ENCODE measurements around the gene LRRC56.

Gene LRRC56

DNA sequence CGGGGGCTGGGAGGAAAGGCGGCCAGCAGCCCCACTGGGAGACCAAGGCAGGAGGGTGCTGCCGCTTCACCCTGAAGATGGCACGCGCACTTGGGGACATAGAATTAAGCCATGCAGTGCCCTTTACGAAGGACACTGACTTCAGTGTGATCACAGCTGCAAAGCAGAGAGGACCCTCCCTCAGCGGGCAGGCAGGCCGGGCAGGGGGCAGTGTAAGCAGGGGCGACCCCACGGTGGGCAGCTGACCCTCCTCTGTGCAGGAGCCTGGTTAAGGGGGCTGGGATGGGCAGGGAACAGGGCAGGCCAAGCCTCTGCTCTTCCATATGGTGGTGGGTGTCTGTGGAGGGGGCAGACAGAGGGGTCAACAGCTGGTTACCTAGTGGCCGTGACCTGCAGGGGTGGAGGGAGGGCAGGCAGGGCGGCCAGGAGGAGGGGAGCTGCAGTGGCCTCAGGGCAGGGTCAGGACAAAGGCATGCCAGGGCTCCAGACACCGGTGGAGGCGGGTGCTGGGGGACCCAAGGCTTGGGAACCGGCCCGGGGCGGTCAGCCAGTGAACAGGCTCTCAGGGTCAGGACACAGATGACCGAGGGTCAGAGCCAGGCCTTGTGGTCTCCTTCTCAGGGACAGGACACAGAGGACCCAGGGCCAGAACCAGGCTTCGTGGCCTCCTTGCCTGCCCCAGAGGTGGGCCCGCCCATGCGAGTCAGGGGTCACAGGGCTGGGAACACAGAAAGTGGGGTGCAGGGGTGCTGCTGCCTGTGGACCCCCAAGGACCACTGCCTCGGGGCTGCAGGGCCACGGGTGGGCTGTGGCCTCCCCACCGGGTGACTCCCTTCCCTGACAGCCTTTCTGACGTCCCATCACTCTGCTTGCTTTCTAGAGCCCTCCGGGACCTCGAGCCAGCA is 16.0 kb downstream of the LRRC56 start:
- CTCF ChIA-PET, result interaction anchor here (1.1 kb wide), 1 partner anchor 152 kb away, joined by 3 read pairs; no protein-coding TSS in a partner anchor
- peak overlapping the region; percentile 3 for H3K4me3 Mint-ChIP-seq
- no peaks in the 10 kb centered on the region for H3K36me3 Mint-ChIP-seq
- no peaks in the 10 kb centered on the region for H3K9me3 Mint-ChIP-seq
- H3K27ac Mint-ChIP-seq, result no peak overlapping the region
- peaks cover 59% of the 10 kb centered on the region for H3K27me3 Mint-ChIP-seq
- peaks cover 7% of the 10 kb centered on the region for H3K4me1 Mint-ChIP-seq
- no peak for DNase-seq

GRCh38 chr11:553988-554340 is 16.6 kb downstream of the LRRC56 start:
- H3K27me3 Mint-ChIP-seq, result peaks cover 60% of the 10 kb centered on the region
- no peak overlapping the region for H3K4me3 Mint-ChIP-seq

GRCh38 chr11:554428-555226 is 17.3 kb downstream of the LRRC56 start:
- H3K27ac Mint-ChIP-seq, result no peak overlapping the region
- H3K27me3 Mint-ChIP-seq, result peaks cover 61% of the 10 kb centered on the region
- H3K4me1 Mint-ChIP-seq, result peaks cover 13% of the 10 kb centered on the region
- H3K36me3 Mint-ChIP-seq, result no peaks in the 10 kb centered on the region
- H3K9me3 Mint-ChIP-seq, result no peaks in the 10 kb centered on the region
- DNase-seq, result peak; percentile 85
- CTCF ChIA-PET, result interaction anchor here (0.6 to 3.3 kb wide), 8 partner anchors 18 to 170 kb away, joined by 3 to 42 read pairs (median 5); partner anchors contain the start of gene IRF7
- H3K4me3 Mint-ChIP-seq, result peak overlapping the region; percentile 52

More at GRCh38 chr11:553988-554340, 16.6 kb downstream of the LRRC56 start:
- Mint-ChIP-seq H3K27ac (no peak overlapping the region), H3K9me3 (no peaks in the 10 kb centered on the region), H3K36me3 (no peaks in the 10 kb centered on the region), H3K4me1 (peaks cover 8% of the 10 kb centered on the region)
- CTCF ChIA-PET, result interaction anchor here (0.9 to 3.3 kb wide), 6 partner anchors 18 to 170 kb away, joined by 3 to 42 read pairs (median 5); no protein-coding TSS in a partner anchor
- no peak for DNase-seq

DNA sequence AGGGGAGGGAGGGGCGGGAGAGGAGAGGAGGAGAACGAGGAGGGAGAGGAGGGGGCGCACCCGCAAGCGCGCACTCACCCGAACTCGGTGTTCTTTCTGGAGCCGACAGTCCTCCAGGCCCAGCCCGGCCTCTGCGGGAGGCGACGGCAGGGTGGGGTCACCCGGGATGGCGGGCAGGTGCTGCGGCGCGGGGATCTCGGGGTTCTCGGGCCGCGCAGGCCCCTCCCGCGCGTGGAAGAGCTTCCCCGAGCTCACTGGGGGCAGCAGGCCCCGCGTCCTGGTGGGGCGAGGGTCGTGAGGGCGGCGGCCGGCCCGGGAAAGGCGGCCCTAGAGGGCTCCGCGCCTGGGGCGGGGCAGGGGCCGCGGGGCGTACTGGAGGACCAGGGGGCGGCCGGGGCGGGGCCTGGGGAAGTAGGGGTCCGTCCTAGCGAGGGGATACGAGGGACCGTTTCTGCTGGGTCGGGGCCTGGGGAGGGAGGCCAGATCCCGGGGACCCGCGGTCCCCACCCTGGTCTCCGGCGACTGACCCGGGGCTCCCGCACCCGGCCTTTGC is 18.0 kb downstream of the LRRC56 start:
- peak; percentile 48 for DNase-seq
- Mint-ChIP-seq H3K36me3 (no peaks in the 10 kb centered on the region), H3K4me3 (no peak overlapping the region), H3K27me3 (peaks cover 65% of the 10 kb centered on the region), H3K9me3 (no peaks in the 10 kb centered on the region), H3K27ac (no peak overlapping the region), H3K4me1 (peaks cover 20% of the 10 kb centered on the region)
- CTCF ChIA-PET, result interaction anchor here (1.2 to 3.3 kb wide), 5 partner anchors 10 to 169 kb away, joined by 3 to 42 read pairs (median 5); no protein-coding TSS in a partner anchor

- H3K27ac Mint-ChIP-seq, result no peak overlapping the region
- peak overlapping the region; percentile 41 for H3K4me3 Mint-ChIP-seq
- CTCF ChIA-PET, result interaction anchor here (1.1 to 3.3 kb wide), 5 partner anchors 9 to 172 kb away, joined by 3 to 42 read pairs (median 5); no protein-coding TSS in a partner anchor
- peaks cover 65% of the 10 kb centered on the region for H3K27me3 Mint-ChIP-seq
- H3K4me1 Mint-ChIP-seq, result peaks cover 21% of the 10 kb centered on the region
- H3K9me3 Mint-ChIP-seq, result no peaks in the 10 kb centered on the region
- no peaks in the 10 kb centered on the region for H3K36me3 Mint-ChIP-seq
- peak; percentile 42 for DNase-seq
Observed at GRCh38 chr11:555780-556661, 18.7 kb downstream of the LRRC56 start.

DNA sequence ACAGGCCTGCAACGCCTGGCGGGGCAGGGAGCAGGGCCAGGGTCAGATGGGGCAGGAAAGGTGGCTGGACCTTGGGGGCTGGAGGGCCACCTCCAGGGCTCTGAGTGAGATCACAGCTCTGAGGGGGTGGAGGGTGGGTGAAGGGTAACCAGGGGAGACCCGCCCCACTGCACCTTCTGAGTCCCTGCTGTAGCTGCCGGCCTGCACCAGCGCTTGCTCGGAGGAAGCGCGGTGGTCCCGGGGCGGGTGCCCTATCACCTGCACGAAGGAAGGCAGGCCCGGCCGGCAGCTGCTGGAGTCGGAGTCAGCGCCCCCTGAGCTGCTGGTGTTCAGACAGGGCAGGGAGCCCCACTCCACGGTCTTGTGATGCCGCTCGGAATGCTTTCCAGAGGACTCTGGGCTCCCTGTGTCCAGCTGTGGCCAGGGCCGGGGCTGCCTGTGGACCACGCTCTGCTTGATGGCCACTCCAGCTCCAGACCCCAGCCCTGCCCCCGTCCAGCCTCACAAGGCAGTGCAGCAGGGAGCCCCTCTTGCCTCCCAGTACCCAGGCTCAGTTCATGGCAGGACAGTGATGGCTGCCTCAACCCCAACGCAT is 19.4 kb downstream of the LRRC56 start:
- no peak overlapping the region for H3K27ac Mint-ChIP-seq
- peak overlapping the region; percentile 41 for H3K4me3 Mint-ChIP-seq
- no peak for DNase-seq
- H3K9me3 Mint-ChIP-seq, result no peaks in the 10 kb centered on the region
- no peaks in the 10 kb centered on the region for H3K36me3 Mint-ChIP-seq
- peaks cover 65% of the 10 kb centered on the region for H3K27me3 Mint-ChIP-seq
- CTCF ChIA-PET, result interaction anchor here (1.1 to 3.3 kb wide), 4 partner anchors 19 to 171 kb away, joined by 3 to 42 read pairs (median 8); no protein-coding TSS in a partner anchor
- peaks cover 26% of the 10 kb centered on the region for H3K4me1 Mint-ChIP-seq

DNA sequence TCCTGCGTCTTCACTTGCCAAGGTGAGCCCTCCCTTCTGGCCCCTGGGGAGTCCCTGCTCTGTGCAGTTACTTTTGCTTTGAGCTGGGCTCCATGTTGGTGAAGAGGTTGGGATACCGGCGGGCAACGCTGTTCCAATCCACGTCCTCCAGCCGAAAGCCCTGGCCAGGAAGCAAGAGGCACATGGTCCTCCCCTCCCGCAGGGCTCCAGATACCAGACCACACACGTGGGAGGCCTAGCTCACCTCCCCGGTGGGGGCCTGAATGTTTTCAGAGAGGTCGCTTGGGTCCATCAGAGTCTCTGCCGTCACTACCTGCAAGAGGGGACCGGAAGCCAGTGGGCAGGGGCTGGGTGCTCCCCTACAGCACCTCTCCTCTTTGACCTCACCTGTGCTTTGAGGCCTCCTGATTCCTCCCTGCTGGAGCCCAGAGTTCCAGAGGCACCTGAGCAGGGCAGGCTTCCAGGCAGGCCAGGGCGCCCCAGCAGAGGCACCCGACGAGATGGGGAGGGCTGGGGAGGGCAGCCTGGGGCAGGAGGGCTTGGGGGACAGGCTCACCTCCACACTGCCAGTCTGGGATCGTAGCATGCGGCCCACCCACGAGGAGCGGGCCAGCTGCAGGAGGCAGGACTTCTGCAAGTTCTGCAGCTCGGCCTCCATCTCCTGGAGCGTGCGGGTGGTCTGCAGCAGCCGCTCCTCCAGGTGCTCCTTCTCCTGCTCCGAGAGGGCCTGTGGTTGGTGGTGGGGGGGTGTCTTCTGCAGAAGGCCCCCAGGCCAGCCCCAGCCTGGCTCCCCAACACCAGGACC is 20.2 kb downstream of the LRRC56 start:
- Mint-ChIP-seq H3K4me3 (no peak overlapping the region), H3K36me3 (no peaks in the 10 kb centered on the region), H3K27me3 (peaks cover 65% of the 10 kb centered on the region), H3K4me1 (peaks cover 28% of the 10 kb centered on the region), H3K9me3 (no peaks in the 10 kb centered on the region), H3K27ac (no peak overlapping the region)
- DNase-seq, result no peak
- CTCF ChIA-PET, result interaction anchor here (3.3 kb wide), 1 partner anchor 167 kb away, joined by 42 read pairs; no protein-coding TSS in a partner anchor

- no peak for DNase-seq
- peaks cover 59% of the 10 kb centered on the region for H3K27me3 Mint-ChIP-seq
- H3K4me1 Mint-ChIP-seq, result peaks cover 30% of the 10 kb centered on the region
- CTCF ChIA-PET, result interaction anchor here (1.0 kb wide), 1 partner anchor 165 kb away, joined by 4 read pairs; no protein-coding TSS in a partner anchor
- H3K4me3 Mint-ChIP-seq, result no peak overlapping the region
- H3K9me3 Mint-ChIP-seq, result no peaks in the 10 kb centered on the region
- H3K27ac Mint-ChIP-seq, result no peak overlapping the region
- peaks cover 1% of the 10 kb centered on the region for H3K36me3 Mint-ChIP-seq
Observed at GRCh38 chr11:558503-558902, 21.2 kb downstream of the LRRC56 start.

- CTCF ChIA-PET, result interaction anchor here (1.0 kb wide), 1 partner anchor 164 kb away, joined by 4 read pairs; no protein-coding TSS in a partner anchor
- H3K4me3 Mint-ChIP-seq, result no peak overlapping the region
- H3K9me3 Mint-ChIP-seq, result no peaks in the 10 kb centered on the region
- H3K27me3 Mint-ChIP-seq, result peaks cover 53% of the 10 kb centered on the region
- no peak overlapping the region for H3K27ac Mint-ChIP-seq
- H3K36me3 Mint-ChIP-seq, result peaks cover 4% of the 10 kb centered on the region
- DNase-seq, result no peak
- peaks cover 32% of the 10 kb centered on the region for H3K4me1 Mint-ChIP-seq
Observed at GRCh38 chr11:559020-559620, 21.8 kb downstream of the LRRC56 start.

DNA sequence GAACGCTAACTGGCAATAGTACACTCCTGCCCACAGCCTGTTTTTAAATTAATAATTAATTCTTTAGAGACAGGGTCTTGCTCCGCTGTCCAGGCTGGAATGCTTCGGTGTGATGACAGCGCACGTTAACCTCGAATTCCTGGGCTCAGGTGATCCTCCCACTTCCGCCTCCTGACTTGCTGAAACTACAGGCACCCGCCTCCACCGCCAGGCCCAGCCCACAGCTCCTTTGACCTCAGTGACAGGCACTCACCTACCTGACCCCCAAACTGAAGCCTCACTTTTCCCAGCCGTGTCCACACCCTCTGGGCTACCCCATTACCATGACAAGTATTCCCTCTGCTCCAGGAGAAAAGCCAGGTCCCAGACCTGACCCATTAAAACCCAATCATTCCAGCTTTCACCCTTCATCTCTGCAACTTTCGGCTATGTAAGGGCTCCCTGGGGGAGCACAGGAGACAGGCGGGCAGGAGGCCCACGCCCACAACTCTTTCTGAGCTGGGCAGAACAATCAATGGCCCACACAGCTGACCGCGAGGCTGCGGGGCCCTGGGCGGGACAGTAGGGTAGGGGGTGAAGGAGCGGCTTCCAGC is 22.5 kb downstream of the LRRC56 start:
- peak overlapping the region; percentile 65 for H3K27ac Mint-ChIP-seq
- peak overlapping the region; percentile 93 for H3K4me3 Mint-ChIP-seq
- CTCF ChIA-PET, result interaction anchor here (1.2 kb wide), 1 partner anchor 163 kb away, joined by 5 read pairs; no protein-coding TSS in a partner anchor
- no peak for DNase-seq
- H3K4me1 Mint-ChIP-seq, result peaks cover 32% of the 10 kb centered on the region
- no peaks in the 10 kb centered on the region for H3K9me3 Mint-ChIP-seq
- H3K36me3 Mint-ChIP-seq, result peaks cover 9% of the 10 kb centered on the region
- peaks cover 51% of the 10 kb centered on the region for H3K27me3 Mint-ChIP-seq

- peaks cover 43% of the 10 kb centered on the region for H3K27me3 Mint-ChIP-seq
- DNase-seq, result peak; percentile 96
- H3K36me3 Mint-ChIP-seq, result peaks cover 9% of the 10 kb centered on the region
- H3K4me3 Mint-ChIP-seq, result peak within 1 kb of the TSS; percentile 93
- no peaks in the 10 kb centered on the region for H3K9me3 Mint-ChIP-seq
- CTCF ChIA-PET, result interaction anchor here (1.2 kb wide), 1 partner anchor 162 kb away, joined by 5 read pairs; no protein-coding TSS in a partner anchor
- peaks cover 31% of the 10 kb centered on the region for H3K4me1 Mint-ChIP-seq
- H3K27ac Mint-ChIP-seq, result peak within 1 kb of the TSS; percentile 74
Observed at GRCh38 chr11:560305-561147, 23.2 kb downstream of the LRRC56 start, which contains the start of the genes LMNTD2 and RASSF7. LMNTD2 (minus strand) TSS chr11:560738; CDS start chr11:560716, 22 bp downstream. RASSF7 (plus strand) TSS chr11:560970; CDS start chr11:561769, 799 bp downstream.

Data from activated naive CD4-positive, alpha-beta T cell treated with anti-CD3 and anti-CD28 coated beads, Interleukin-2, amount 10 ng/mL, durations not matched to agents 7 days and 5 days (primary cell).